Activated CD4-positive, alpha-beta T cell treated with anti-CD3 and anti-CD28 coated beads, Interleukin-2, amount 10 ng/mL, durations not matched to agents 24 days and 14 days (primary cell): Measurements from ENCODE around the gene MORC4. TPM values are rescaled to one million over a fixed set of nuclear protein-coding genes. Genes with fewer than 3 reads are reported as not detected.

Source experiments
- DNase-seq: peaks from one replicate; pipeline ENCODE4 v3.0.0; 2022
- H3K27ac Mint-ChIP-seq: one replicate; pipeline ENCODE4 v1.8.0; 2022; ENCODE audit warnings: mild to moderate bottlenecking, mixed read lengths
- H3K27me3 Mint-ChIP-seq: one replicate; pipeline ENCODE4 v1.8.0; 2022; ENCODE audit warnings: mixed read lengths
- H3K36me3 Mint-ChIP-seq: one replicate; pipeline ENCODE4 v1.8.0; 2022; ENCODE audit warnings: low read depth, mild to moderate bottlenecking, mixed read lengths
- H3K4me1 Mint-ChIP-seq: one replicate; pipeline ENCODE4 v1.8.0; 2021; ENCODE audit warnings: mixed read lengths
- H3K4me3 Mint-ChIP-seq: one replicate; pipeline ENCODE4 v1.8.0; 2022; ENCODE audit warnings: mild to moderate bottlenecking, moderate library complexity, mixed read lengths
- H3K9me3 Mint-ChIP-seq: one replicate; pipeline ENCODE4 v1.8.0; 2021; ENCODE audit warnings: mixed read lengths
- intact Hi-C: fragments of 100-400 bp; cut with micrococcal nuclease; formaldehyde crosslinking; loops from one replicate; pipeline ENCODE4 v1.15.1; 2023
- total RNA-seq: library from RNA; stranded (reverse); gene quantifications from 2 replicates; pipeline ENCODE4 v1.2.3, GENCODE V29; 2022

MORC4 gene
- 7.1 and 7.8 TPM in 2 replicates for total RNA-seq

- Mint-ChIP-seq H3K27me3 (no peaks in the 10 kb centered on the region), H3K4me3 (peak within 1 kb of the TSS; percentile 88), H3K4me1 (peaks cover 7% of the 10 kb centered on the region), H3K9me3 (no peaks in the 10 kb centered on the region), H3K36me3 (no peaks in the 10 kb centered on the region), H3K27ac (peak within 1 kb of the TSS; percentile 40)
- intact Hi-C loops: no loop called here
- peak; percentile 85 for DNase-seq
Observed at GRCh38 chrX:107000013-107000515, at the start of gene MORC4. MORC4 (minus strand) TSS chrX:107000212; CDS start chrX:106999969, 243 bp downstream.

GRCh38 chrX:107047622-107048021 lies 47.6 kb upstream of the MORC4 start:
- no peaks in the 10 kb centered on the region for H3K27me3 Mint-ChIP-seq
- DNase-seq: no peak
- H3K4me3 Mint-ChIP-seq: no peak overlapping the region
- intact Hi-C loops: no loop called here
- no peaks in the 10 kb centered on the region for H3K4me1 Mint-ChIP-seq
- no peak overlapping the region for H3K27ac Mint-ChIP-seq
- H3K36me3 Mint-ChIP-seq: peaks cover 1% of the 10 kb centered on the region
- H3K9me3 Mint-ChIP-seq: no peaks in the 10 kb centered on the region

- intact Hi-C loops: no loop called here
- Mint-ChIP-seq H3K9me3 (no peaks in the 10 kb centered on the region), H3K27me3 (peaks cover 3% of the 10 kb centered on the region), H3K4me1 (no peaks in the 10 kb centered on the region), H3K4me3 (no peak overlapping the region), H3K27ac (no peak overlapping the region), H3K36me3 (no peaks in the 10 kb centered on the region)
- DNase-seq: no peak
Observed at GRCh38 chrX:107029752-107030151, 29.7 kb upstream of the MORC4 start.

GRCh38 chrX:107025545-107025944 lies 25.5 kb upstream of the MORC4 start:
- H3K4me3 Mint-ChIP-seq: no peak overlapping the region
- intact Hi-C loops: loop anchor here (2.0 kb wide), 1 partner anchor 403 kb away; no protein-coding TSS in a partner anchor
- peak; percentile 58 for DNase-seq

GRCh38 chrX:107014936-107015335 lies 14.9 kb upstream of the MORC4 start:
- Mint-ChIP-seq H3K4me1 (no peaks in the 10 kb centered on the region), H3K27me3 (no peaks in the 10 kb centered on the region), H3K27ac (no peak overlapping the region), H3K9me3 (peaks cover 4% of the 10 kb centered on the region), H3K36me3 (no peaks in the 10 kb centered on the region), H3K4me3 (no peak overlapping the region)
- no peak for DNase-seq
- intact Hi-C loops: no loop called here

More at GRCh38 chrX:107025545-107025944, 25.5 kb upstream of the MORC4 start:
- Mint-ChIP-seq H3K9me3 (no peaks in the 10 kb centered on the region), H3K27ac (no peak overlapping the region), H3K4me1 (no peaks in the 10 kb centered on the region), H3K27me3 (peaks cover 5% of the 10 kb centered on the region), H3K36me3 (no peaks in the 10 kb centered on the region)

- Mint-ChIP-seq H3K4me3 (no peak overlapping the region), H3K27me3 (no peaks in the 10 kb centered on the region), H3K36me3 (no peaks in the 10 kb centered on the region), H3K27ac (no peak overlapping the region), H3K4me1 (no peaks in the 10 kb centered on the region), H3K9me3 (no peaks in the 10 kb centered on the region)
- no peak for DNase-seq
- intact Hi-C loops: no loop called here
Observed at GRCh38 chrX:107008034-107008433, 8.0 kb upstream of the MORC4 start.

GRCh38 chrX:106999002-106999975 lies 723 bp downstream of the MORC4 start:
- intact Hi-C loops: loop anchor here (1.0 to 10.0 kb wide), 3 partner anchors 119 to 778 kb away; partner anchors contain the start of genes NCBP2L, PRPS1 and RBM41
- peak overlapping the region; percentile 40 for H3K27ac Mint-ChIP-seq

GRCh38 chrX:106997611-106998010 lies 2.4 kb downstream of the MORC4 start:
- Mint-ChIP-seq H3K4me1 (peaks cover 7% of the 10 kb centered on the region), H3K9me3 (no peaks in the 10 kb centered on the region), H3K36me3 (peaks cover 1% of the 10 kb centered on the region), H3K4me3 (no peak overlapping the region), H3K27ac (no peak overlapping the region), H3K27me3 (no peaks in the 10 kb centered on the region)
- DNase-seq: no peak
- intact Hi-C loops: loop anchor here (2.0 to 10.0 kb wide), 2 partner anchors 627 to 779 kb away; partner anchors contain the start of genes NCBP2L and PRPS1

More at GRCh38 chrX:106999002-106999975, 723 bp downstream of the MORC4 start:
- peak overlapping the region; percentile 88 for H3K4me3 Mint-ChIP-seq
- peak; percentile 80 for DNase-seq
- H3K9me3 Mint-ChIP-seq: no peaks in the 10 kb centered on the region
- H3K4me1 Mint-ChIP-seq: peaks cover 7% of the 10 kb centered on the region
- no peaks in the 10 kb centered on the region for H3K36me3 Mint-ChIP-seq
- no peaks in the 10 kb centered on the region for H3K27me3 Mint-ChIP-seq

GRCh38 chrX:106995678-106996077 lies 4.3 kb downstream of the MORC4 start:
- H3K4me1 Mint-ChIP-seq: peaks cover 7% of the 10 kb centered on the region
- no peaks in the 10 kb centered on the region for H3K27me3 Mint-ChIP-seq
- peaks cover 1% of the 10 kb centered on the region for H3K36me3 Mint-ChIP-seq
- intact Hi-C loops: loop anchor here (10.0 kb wide), 1 partner anchor 629 kb away; the partner anchor contains the start of gene PRPS1
- H3K27ac Mint-ChIP-seq: no peak overlapping the region
- no peak for DNase-seq
- no peaks in the 10 kb centered on the region for H3K9me3 Mint-ChIP-seq
- H3K4me3 Mint-ChIP-seq: no peak overlapping the region

- DNase-seq: no peak
- H3K4me1 Mint-ChIP-seq: peaks cover 3% of the 10 kb centered on the region
- intact Hi-C loops: no loop called here
- no peaks in the 10 kb centered on the region for H3K9me3 Mint-ChIP-seq
- no peak overlapping the region for H3K27ac Mint-ChIP-seq
- H3K4me3 Mint-ChIP-seq: no peak overlapping the region
- no peaks in the 10 kb centered on the region for H3K27me3 Mint-ChIP-seq
- peaks cover 2% of the 10 kb centered on the region for H3K36me3 Mint-ChIP-seq
Observed at GRCh38 chrX:106987488-106987887, 12.5 kb downstream of the MORC4 start.

GRCh38 chrX:106980952-106981626 lies 18.9 kb downstream of the MORC4 start:
- no peaks in the 10 kb centered on the region for H3K9me3 Mint-ChIP-seq
- intact Hi-C loops: no loop called here
- no peaks in the 10 kb centered on the region for H3K27me3 Mint-ChIP-seq
- H3K4me1 Mint-ChIP-seq: no peaks in the 10 kb centered on the region
- DNase-seq: no peak
- no peak overlapping the region for H3K27ac Mint-ChIP-seq
- peaks cover 2% of the 10 kb centered on the region for H3K36me3 Mint-ChIP-seq
- H3K4me3 Mint-ChIP-seq: no peak overlapping the region

GRCh38 chrX:106976416-106976815 lies 23.6 kb downstream of the MORC4 start:
- intact Hi-C loops: no loop called here
- H3K27ac Mint-ChIP-seq: no peak overlapping the region
- no peak overlapping the region for H3K4me3 Mint-ChIP-seq
- H3K36me3 Mint-ChIP-seq: peaks cover 4% of the 10 kb centered on the region
- no peaks in the 10 kb centered on the region for H3K9me3 Mint-ChIP-seq
- DNase-seq: no peak
- H3K4me1 Mint-ChIP-seq: no peaks in the 10 kb centered on the region
- H3K27me3 Mint-ChIP-seq: no peaks in the 10 kb centered on the region

- intact Hi-C loops: no loop called here
- Mint-ChIP-seq H3K4me1 (no peaks in the 10 kb centered on the region), H3K27me3 (no peaks in the 10 kb centered on the region), H3K4me3 (no peak overlapping the region), H3K9me3 (peaks cover 4% of the 10 kb centered on the region), H3K27ac (no peak overlapping the region), H3K36me3 (peaks cover 10% of the 10 kb centered on the region)
- no peak for DNase-seq
Observed at GRCh38 chrX:106973433-106974149, 26.4 kb downstream of the MORC4 start.
